GM23338 (cell line): Measurements from ENCODE around the gene TENT4A.

Source experiments
- CREB1 ChIP-seq: fragments of 250-450 bp; sonication (Bioruptor Pico); IDR thresholded peaks from 2 replicates; pipeline ENCODE4 v1.5.0; 2020; ENCODE audit warnings: low read depth, mild to moderate bottlenecking, moderate library complexity
- EZH2 ChIP-seq: fragments of 200-600 bp; sonication (generic); IDR thresholded peaks from one replicate; pipeline ENCODE4 v1.8.0; 2017; ENCODE audit warnings: antibody characterized with exemption, mild to moderate bottlenecking, low read depth; ENCODE audit not compliant: unreplicated experiment
- JUNB ChIP-seq: IDR thresholded peaks from one replicate; pipeline ENCODE4 v1.6.1; 2016; ENCODE audit warnings: antibody characterized with exemption; ENCODE audit not compliant: unreplicated experiment
- NANOG ChIP-seq: IDR thresholded peaks from 2 replicates; pipeline ENCODE4 v1.6.1; 2016; ENCODE audit warnings: antibody characterized with exemption, borderline replicate concordance
- STAT1 ChIP-seq: IDR thresholded peaks from one replicate; pipeline ENCODE4 v1.6.1; 2016; ENCODE audit warnings: antibody characterized with exemption; ENCODE audit not compliant: unreplicated experiment
- TF ChIP-seq, protein P1 (sequence below), 2 experiments: fragments of 200-600 bp in 1 of 2; sonication (generic) in 1 of 2; conservative IDR thresholded peaks; 2 replicates each; pipeline versions ENCODE4 v1.5.1 to v1.6.1; 2016 to 2017; ENCODE audit warnings: antibody characterized with exemption in 2 of 2, low read depth in 2 of 2, mild to moderate bottlenecking in 2 of 2, moderate library complexity in 1 of 2
- TF ChIP-seq, protein P2 (sequence below): IDR thresholded peaks from one replicate; pipeline ENCODE4 v1.6.1; 2018; ENCODE audit warnings: antibody characterized with exemption; ENCODE audit not compliant: unreplicated experiment

DNA sequence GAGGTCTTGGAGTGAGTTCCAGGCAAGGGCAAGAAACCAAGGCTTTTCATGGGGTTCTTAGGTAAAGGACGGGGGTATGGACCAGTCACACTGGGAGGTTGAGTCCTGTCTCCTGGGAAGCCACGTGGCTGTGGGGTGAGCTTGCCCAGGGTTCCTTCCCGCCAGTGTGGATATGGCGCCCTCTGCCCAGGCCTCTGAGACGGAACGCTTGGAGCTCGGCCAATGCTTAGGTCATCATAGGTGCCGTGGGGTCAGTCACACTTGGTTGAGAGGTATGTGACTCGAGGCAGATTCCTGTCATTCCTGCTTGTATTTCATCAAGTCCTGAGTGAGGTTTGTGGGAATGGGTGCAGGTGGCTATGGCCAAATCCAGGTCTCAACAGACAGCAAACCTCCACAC is 46.2 kb downstream of the TENT4A start:
- TF ChIP-seq EZH2 (no peak), NANOG (no peak), STAT1 (no peak), CREB1 (CRISPR knock-in tag) (no peak), JUNB (no peak)
- TF ChIP-seq, protein P1, sequence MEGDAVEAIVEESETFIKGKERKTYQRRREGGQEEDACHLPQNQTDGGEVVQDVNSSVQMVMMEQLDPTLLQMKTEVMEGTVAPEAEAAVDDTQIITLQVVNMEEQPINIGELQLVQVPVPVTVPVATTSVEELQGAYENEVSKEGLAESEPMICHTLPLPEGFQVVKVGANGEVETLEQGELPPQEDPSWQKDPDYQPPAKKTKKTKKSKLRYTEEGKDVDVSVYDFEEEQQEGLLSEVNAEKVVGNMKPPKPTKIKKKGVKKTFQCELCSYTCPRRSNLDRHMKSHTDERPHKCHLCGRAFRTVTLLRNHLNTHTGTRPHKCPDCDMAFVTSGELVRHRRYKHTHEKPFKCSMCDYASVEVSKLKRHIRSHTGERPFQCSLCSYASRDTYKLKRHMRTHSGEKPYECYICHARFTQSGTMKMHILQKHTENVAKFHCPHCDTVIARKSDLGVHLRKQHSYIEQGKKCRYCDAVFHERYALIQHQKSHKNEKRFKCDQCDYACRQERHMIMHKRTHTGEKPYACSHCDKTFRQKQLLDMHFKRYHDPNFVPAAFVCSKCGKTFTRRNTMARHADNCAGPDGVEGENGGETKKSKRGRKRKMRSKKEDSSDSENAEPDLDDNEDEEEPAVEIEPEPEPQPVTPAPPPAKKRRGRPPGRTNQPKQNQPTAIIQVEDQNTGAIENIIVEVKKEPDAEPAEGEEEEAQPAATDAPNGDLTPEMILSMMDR (conservative IDR thresholded peaks at IDR 0.05; ENCODE audit: low read depth in 2 of 2) = peak; percentile 35 to 61
- TF ChIP-seq, protein P2, sequence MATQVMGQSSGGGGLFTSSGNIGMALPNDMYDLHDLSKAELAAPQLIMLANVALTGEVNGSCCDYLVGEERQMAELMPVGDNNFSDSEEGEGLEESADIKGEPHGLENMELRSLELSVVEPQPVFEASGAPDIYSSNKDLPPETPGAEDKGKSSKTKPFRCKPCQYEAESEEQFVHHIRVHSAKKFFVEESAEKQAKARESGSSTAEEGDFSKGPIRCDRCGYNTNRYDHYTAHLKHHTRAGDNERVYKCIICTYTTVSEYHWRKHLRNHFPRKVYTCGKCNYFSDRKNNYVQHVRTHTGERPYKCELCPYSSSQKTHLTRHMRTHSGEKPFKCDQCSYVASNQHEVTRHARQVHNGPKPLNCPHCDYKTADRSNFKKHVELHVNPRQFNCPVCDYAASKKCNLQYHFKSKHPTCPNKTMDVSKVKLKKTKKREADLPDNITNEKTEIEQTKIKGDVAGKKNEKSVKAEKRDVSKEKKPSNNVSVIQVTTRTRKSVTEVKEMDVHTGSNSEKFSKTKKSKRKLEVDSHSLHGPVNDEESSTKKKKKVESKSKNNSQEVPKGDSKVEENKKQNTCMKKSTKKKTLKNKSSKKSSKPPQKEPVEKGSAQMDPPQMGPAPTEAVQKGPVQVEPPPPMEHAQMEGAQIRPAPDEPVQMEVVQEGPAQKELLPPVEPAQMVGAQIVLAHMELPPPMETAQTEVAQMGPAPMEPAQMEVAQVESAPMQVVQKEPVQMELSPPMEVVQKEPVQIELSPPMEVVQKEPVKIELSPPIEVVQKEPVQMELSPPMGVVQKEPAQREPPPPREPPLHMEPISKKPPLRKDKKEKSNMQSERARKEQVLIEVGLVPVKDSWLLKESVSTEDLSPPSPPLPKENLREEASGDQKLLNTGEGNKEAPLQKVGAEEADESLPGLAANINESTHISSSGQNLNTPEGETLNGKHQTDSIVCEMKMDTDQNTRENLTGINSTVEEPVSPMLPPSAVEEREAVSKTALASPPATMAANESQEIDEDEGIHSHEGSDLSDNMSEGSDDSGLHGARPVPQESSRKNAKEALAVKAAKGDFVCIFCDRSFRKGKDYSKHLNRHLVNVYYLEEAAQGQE = no peak
